Skeletal muscle satellite cell (primary cell): ENCODE results near the gene CDH23.

ENCODE experiments used
- H3K27me3 ChIP-seq: 2 replicates; pipeline ENCODE4 v1.7.0; 2013; ENCODE audit warnings: low read length; ENCODE audit not compliant: control insufficient read depth, insufficient read depth
- H3K36me3 ChIP-seq: 2 replicates; pipeline ENCODE4 v1.7.0; 2013; ENCODE audit warnings: mild to moderate bottlenecking, control low read depth, low read length; ENCODE audit not compliant: insufficient read depth
- H3K4me1 ChIP-seq: 2 replicates; pipeline ENCODE4 v1.7.0; 2013; ENCODE audit warnings: low read length; ENCODE audit not compliant: control insufficient read depth, insufficient read depth
- H3K4me2 ChIP-seq: 2 replicates; pipeline ENCODE4 v1.7.0; 2013; ENCODE audit warnings: mild to moderate bottlenecking, low read length
- H3K4me3 ChIP-seq: 2 replicates; pipeline ENCODE4 v1.7.0; 2013; ENCODE audit warnings: low read length
- H3K9ac ChIP-seq: 2 replicates; pipeline ENCODE4 v1.7.0; 2013; ENCODE audit warnings: mild to moderate bottlenecking, low read depth, low read length, moderate library complexity
- H3K9me3 ChIP-seq: replicated peaks from 2 replicates; pipeline ENCODE4 v1.7.0; 2013; ENCODE audit warnings: mild to moderate bottlenecking, control low read depth, low read length

CDH23 gene

GRCh38 chr10:71538608-71539260 is 142.0 kb downstream of the CDH23 start:
- no peak overlapping the region for H3K9ac ChIP-seq
- H3K27me3 ChIP-seq: peaks cover 75% of the 10 kb centered on the region
- no peak overlapping the region for H3K4me2 ChIP-seq

GRCh38 chr10:71539442-71540118 is 142.9 kb downstream of the CDH23 start:
- no peaks in the 10 kb centered on the region for H3K9me3 ChIP-seq
- H3K4me3 ChIP-seq: no peak overlapping the region
- no peak overlapping the region for H3K4me2 ChIP-seq
- H3K9ac ChIP-seq: no peak overlapping the region
- H3K36me3 ChIP-seq: no peaks in the 10 kb centered on the region
- H3K4me1 ChIP-seq: peaks cover 4% of the 10 kb centered on the region
- H3K27me3 ChIP-seq: peaks cover 74% of the 10 kb centered on the region

More at GRCh38 chr10:71538608-71539260, 142.0 kb downstream of the CDH23 start:
- no peak overlapping the region for H3K4me3 ChIP-seq
- no peaks in the 10 kb centered on the region for H3K9me3 ChIP-seq
- H3K4me1 ChIP-seq: peaks cover 4% of the 10 kb centered on the region
- no peaks in the 10 kb centered on the region for H3K36me3 ChIP-seq

GRCh38 chr10:71542478-71542877 is 145.8 kb downstream of the CDH23 start:
- Histone ChIP-seq H3K9me3 (no peaks in the 10 kb centered on the region), H3K4me1 (no peaks in the 10 kb centered on the region), H3K36me3 (no peaks in the 10 kb centered on the region), H3K4me2 (no peak overlapping the region), H3K4me3 (no peak overlapping the region), H3K9ac (no peak overlapping the region), H3K27me3 (peaks cover 81% of the 10 kb centered on the region)

GRCh38 chr10:71543608-71544170 is 147.0 kb downstream of the CDH23 start:
- peaks cover 75% of the 10 kb centered on the region for H3K27me3 ChIP-seq
- H3K9ac ChIP-seq: no peak overlapping the region
- H3K4me2 ChIP-seq: no peak overlapping the region
- no peaks in the 10 kb centered on the region for H3K4me1 ChIP-seq
- H3K36me3 ChIP-seq: no peaks in the 10 kb centered on the region
- H3K4me3 ChIP-seq: no peak overlapping the region
- H3K9me3 ChIP-seq: no peaks in the 10 kb centered on the region

- Histone ChIP-seq H3K36me3 (no peaks in the 10 kb centered on the region), H3K9ac (no peak overlapping the region), H3K4me1 (no peaks in the 10 kb centered on the region), H3K4me3 (no peak overlapping the region), H3K27me3 (peaks cover 68% of the 10 kb centered on the region), H3K9me3 (no peaks in the 10 kb centered on the region), H3K4me2 (no peak overlapping the region)
Measured at GRCh38 chr10:71545001-71545400, 148.3 kb downstream of the CDH23 start.

GRCh38 chr10:71546220-71546619 is 149.5 kb downstream of the CDH23 start:
- Histone ChIP-seq H3K27me3 (peaks cover 62% of the 10 kb centered on the region), H3K36me3 (no peaks in the 10 kb centered on the region), H3K4me2 (no peak overlapping the region), H3K9me3 (no peaks in the 10 kb centered on the region), H3K9ac (no peak overlapping the region), H3K4me3 (no peak overlapping the region), H3K4me1 (no peaks in the 10 kb centered on the region)

DNA sequence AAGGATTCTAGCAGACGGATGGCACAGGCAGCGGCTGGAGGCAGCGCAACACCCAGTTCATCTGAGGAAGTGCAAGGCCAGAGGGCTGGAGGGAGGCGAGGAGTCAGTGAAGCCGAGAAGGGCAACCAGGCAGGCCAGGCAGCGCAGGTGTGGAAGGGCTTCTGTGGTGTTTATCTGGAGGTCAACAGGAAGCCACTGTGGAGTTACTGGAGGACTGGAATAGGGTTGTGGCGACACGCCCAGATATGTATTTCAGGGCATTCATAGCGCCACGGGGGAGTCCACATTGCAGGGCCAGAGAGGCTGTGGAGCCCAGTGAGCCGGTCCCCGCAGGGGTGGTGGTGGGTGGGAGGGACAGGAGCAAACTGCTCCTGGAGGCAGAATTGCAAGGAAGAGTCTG is 150.6 kb downstream of the CDH23 start:
- no peak overlapping the region for H3K4me2 ChIP-seq
- H3K36me3 ChIP-seq: no peaks in the 10 kb centered on the region
- no peaks in the 10 kb centered on the region for H3K9me3 ChIP-seq
- H3K27me3 ChIP-seq: peaks cover 54% of the 10 kb centered on the region
- no peaks in the 10 kb centered on the region for H3K4me1 ChIP-seq
- no peak overlapping the region for H3K9ac ChIP-seq
- H3K4me3 ChIP-seq: no peak overlapping the region

GRCh38 chr10:71547876-71548846 is 151.4 kb downstream of the CDH23 start:
- H3K4me3 ChIP-seq: no peak overlapping the region
- peaks cover 53% of the 10 kb centered on the region for H3K27me3 ChIP-seq
- H3K9ac ChIP-seq: no peak overlapping the region
- no peaks in the 10 kb centered on the region for H3K36me3 ChIP-seq
- no peak overlapping the region for H3K4me2 ChIP-seq
- H3K4me1 ChIP-seq: no peaks in the 10 kb centered on the region
- no peaks in the 10 kb centered on the region for H3K9me3 ChIP-seq

DNA sequence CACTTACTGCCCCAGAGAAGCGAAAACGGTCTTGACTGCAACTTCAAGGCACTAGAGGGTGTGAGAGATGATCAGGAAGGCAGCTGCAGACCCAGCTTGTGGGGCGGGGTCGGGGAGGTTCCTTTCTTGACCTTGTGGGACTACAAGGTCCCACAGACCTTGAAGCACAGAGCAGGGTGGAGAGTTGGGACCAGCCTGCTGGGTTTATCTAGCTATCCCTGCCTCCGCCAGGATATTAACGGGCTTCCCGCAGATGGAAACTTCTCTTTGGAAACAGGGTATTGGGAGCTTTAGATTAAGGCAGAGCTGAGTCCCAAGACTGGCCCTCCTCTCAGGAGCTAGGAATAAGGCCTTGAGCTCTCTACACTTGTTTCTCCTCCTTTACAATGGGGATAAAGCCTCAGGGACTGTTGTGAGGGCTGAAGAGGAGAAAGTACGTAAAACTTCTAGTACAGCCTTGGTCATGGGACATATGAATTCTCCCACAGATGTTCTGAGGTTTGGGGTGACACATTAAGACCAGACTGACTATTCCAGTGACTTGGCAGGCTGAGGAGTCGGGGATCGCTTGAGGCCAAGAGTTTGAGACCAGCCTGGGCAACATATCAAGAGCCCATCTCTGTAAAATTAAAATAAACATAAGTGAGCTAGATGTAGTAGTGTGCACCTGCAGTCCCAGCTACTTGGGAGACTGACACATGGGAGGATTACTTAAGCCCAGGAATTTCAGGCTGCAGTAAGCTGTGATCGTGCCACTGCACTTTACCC is 153.2 kb downstream of the CDH23 start:
- no peak overlapping the region for H3K4me3 ChIP-seq
- H3K4me2 ChIP-seq: no peak overlapping the region
- H3K27me3 ChIP-seq: peaks cover 43% of the 10 kb centered on the region
- no peak overlapping the region for H3K9ac ChIP-seq
- H3K36me3 ChIP-seq: no peaks in the 10 kb centered on the region
- no peaks in the 10 kb centered on the region for H3K4me1 ChIP-seq
- H3K9me3 ChIP-seq: no peaks in the 10 kb centered on the region

- Histone ChIP-seq H3K4me3 (no peak overlapping the region), H3K4me1 (no peaks in the 10 kb centered on the region), H3K9me3 (no peaks in the 10 kb centered on the region), H3K9ac (no peak overlapping the region), H3K27me3 (peaks cover 41% of the 10 kb centered on the region), H3K36me3 (no peaks in the 10 kb centered on the region), H3K4me2 (no peak overlapping the region)
Measured at GRCh38 chr10:71550628-71551027, 153.9 kb downstream of the CDH23 start.
